Amniotic epithelial cell (primary cell): ENCODE results near the gene GLB1L3.
A peak's percentile ranks its signal among the peaks of the same experiment; 100 is the strongest.

ENCODE experiments used
- DNase-seq: peaks from one replicate; pipeline ENCODE4 v3.0.0-alpha.2; 2010; ENCODE audit warnings: low read depth

Gene GLB1L3, protein sequence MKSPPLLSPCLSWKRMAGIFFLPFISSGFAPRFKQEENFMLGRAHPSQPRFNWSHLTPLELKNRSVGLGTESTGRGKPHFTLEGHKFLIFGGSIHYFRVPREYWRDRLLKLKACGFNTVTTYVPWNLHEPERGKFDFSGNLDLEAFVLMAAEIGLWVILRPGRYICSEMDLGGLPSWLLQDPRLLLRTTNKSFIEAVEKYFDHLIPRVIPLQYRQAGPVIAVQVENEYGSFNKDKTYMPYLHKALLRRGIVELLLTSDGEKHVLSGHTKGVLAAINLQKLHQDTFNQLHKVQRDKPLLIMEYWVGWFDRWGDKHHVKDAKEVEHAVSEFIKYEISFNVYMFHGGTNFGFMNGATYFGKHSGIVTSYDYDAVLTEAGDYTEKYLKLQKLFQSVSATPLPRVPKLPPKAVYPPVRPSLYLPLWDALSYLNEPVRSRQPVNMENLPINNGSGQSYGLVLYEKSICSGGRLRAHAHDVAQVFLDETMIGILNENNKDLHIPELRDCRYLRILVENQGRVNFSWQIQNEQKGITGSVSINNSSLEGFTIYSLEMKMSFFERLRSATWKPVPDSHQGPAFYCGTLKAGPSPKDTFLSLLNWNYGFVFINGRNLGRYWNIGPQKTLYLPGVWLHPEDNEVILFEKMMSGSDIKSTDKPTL

DNA sequence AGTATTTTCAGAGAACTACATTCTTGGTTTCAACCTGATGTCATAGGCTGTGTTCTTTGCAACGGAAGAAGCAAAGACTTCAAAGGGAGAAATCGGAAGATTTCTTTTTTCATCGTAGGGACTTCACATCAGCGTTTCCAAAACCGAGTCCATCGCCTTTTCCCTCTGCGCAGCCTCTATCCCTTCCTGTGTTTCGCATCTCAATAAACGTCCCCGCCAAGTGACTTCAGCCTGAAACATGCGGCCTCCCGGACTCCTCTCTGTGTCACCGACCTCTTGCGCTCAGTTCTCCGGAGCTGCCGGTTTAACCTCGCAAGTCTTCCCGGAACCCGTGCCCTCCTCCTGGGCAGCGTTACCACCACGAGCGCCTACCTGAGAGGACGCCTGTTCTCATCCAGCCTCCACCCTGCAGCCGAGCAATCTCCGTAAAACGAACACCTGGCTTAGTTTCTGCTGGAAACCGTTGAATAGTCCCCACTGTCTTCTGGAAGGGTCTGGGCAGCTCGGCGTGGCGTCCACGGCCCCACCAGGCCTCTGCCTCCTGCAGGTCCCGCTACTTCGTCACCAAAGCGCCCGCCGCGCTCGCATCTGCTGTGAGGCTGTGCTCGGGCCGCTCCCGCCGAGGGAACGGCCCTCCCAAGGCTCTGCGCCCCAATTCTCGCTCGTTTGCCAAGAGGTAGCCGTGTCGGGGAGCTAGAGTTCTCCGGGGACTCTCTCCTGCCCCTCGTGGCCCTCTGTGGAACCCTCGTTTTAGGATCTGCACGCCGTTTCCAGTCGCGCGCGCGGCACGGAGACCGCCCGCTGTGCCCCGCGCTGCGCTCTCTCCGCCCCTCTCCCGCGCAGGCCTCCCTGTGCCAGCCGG, at the start of gene GLB1L3:
TSS of gene GLB1L3 (plus strand) at position 846 of the 862 bp plus-strand sequence. CDS start 362 bp downstream, outside the sequence.
- no peak for DNase-seq

DNA sequence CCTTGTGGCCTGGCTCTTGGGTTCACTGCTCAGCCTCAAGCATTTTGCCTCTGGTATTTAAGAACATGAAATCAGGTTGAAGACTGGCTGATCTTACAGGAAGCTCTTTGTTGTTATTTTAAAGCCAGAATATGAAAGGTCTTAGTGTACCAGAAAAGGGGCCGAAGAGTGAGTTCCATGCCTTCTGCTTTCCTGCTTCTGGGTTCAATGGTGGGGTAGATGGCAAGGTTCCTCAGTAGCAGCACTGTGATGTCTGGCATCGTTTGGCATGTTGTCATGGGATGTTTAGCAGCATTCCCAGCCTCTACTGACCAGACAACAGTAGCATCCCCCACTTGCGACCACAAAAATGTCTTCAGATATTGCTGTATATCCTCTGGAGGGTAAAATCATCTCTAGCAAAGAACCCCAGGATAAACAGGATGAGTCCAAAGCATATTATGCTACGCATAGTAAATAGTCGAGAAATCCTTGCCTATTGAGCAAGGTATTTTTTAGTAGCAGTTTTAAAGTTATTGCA, 49.3 kb upstream of the GLB1L3 start:
- DNase-seq = peak; percentile 80

GRCh38 chr11:134228625-134229024, 47.6 kb upstream of the GLB1L3 start:
- DNase-seq = no peak

- peak; percentile 29 for DNase-seq
Measured at GRCh38 chr11:134229126-134229790, 46.9 kb upstream of the GLB1L3 start.

DNA sequence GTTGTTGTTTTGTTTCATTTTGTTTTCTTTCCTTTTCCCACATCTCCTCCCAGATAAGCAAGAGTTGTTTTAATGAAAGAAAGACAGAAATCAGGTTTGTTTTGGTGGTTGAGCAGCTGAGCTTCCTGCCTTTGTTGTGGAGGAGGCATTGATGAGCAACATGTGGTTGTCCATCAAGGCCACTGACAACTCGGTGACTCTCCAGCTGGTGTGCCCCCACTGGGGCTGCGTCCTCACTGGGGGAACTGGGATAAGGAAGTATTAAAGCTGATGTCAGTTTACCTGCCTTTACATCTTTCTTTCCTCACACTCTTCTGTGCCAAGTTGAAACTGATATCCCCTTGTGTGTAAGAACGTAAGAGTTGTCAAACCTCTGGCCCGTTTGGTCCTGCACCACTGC, 45.8 kb upstream of the GLB1L3 start:
- no peak for DNase-seq

- DNase-seq = no peak
Measured at GRCh38 chr11:134231958-134232659, 44.1 kb upstream of the GLB1L3 start.

DNA sequence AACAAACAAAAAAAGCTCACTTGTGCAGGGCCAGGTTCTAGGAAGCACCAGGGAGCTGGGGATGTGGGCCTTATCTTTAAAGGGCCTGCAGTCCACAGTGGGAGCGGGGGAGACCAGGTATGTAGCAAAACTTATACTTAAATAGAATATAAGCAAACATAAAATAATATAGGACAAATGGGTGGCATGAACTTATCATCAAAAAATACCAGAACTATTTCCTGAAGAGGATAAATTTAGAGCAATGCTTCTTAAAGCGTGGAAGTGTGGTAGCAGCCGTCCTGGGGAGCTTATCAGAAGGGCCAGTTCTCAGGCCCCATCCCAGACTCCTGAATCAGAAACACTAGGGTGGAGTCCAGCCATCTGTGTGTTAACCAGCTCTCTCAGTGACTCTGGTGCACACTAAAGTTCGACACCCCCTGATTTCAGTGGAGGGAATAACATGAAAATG, 42.4 kb upstream of the GLB1L3 start:
- no peak for DNase-seq

- no peak for DNase-seq
Measured at GRCh38 chr11:134235399-134235798, 40.8 kb upstream of the GLB1L3 start.

DNA sequence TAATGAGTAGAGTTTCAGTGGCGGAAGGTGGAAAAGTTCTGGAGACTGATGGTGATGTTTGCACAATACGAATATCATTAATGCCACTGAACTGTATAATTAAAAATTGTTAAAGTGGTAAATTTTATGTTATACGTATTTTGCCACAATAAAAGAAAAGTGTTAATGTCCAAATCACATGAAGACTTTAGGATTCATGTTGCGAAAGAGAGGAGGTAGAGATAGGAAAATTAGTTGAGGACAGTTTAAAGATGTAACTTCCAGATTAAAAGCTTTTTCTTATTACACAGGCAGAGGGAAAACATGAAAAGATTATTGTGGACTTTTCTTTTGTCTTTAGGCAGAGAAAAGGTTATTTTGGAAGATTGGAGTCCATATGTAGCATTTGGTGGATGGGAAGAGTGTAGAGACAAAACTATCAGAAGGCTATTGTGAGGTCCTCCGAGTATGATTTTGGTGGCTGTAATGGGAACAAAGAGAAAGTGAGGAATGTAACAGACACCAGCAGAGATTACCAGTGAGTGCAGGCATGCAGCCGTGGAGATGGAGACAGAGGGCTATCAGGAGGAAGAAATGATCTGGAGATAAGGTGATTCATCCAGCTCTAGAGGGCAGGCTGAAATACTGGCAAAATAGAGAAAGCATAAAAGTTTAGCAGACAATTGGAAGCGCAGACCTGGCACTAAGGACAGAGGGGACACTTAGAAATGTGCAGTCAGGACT, 39.2 kb upstream of the GLB1L3 start:
- DNase-seq = peak; percentile 63

DNA sequence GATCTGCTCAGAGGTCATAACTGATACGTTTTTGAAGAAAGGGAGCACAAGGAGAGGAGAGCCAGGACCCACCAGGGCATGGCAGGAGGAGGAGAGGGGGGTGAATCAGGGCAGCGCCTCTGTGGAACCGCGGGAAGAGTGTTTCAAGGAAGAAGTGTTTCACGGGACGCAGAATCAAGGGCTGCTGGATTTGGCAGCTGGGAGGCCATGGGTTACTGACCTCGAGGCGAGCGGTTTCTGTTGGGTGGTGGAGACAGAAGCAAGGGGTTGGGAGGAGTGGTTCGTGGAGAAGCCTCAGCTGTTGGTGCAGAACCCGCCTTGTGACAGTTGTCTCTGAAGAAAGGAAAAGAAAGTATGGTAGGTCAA, 38.6 kb upstream of the GLB1L3 start:
- DNase-seq = no peak

DNA sequence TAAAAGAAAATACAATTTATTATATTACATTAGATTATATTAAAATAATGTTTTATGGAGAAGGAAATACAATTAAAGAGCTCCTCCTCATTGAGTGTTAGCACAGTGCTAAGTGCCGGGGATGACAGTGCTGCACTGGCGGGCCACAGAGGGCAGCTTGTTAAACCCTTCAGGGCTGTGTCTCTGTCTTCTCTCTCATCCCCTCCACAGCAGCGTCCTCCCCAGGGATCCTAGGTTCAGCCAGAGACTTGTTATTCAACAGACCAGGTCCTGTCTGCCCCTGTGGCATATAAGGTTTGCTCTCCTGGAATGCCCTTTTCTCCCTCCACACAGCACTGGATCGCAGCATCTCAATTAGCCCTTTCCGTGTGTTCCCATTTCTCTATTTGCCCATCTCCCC, 37.2 kb upstream of the GLB1L3 start:
- DNase-seq = no peak

- DNase-seq = no peak
Measured at GRCh38 chr11:134240592-134240991, 35.6 kb upstream of the GLB1L3 start.

DNA sequence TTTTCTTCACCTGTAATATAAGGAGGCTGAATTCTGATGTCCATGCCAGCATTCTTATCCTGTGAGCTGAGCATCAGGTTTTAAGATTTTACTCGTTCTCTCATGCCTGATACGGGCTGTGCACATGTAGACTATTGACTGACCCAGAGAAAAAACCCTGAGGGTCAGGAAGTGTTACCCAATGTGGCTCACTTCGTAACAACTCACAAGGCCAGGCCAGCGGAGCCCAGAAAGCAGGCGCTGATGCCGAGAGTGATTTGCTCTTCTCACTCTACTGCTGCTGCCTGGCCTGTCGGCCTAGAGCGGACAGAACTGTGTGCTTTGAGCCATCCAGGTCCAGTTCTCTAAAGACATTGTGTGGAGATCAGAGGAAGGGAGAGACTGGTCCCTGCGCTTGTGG, 33.8 kb upstream of the GLB1L3 start:
- DNase-seq = no peak

DNA sequence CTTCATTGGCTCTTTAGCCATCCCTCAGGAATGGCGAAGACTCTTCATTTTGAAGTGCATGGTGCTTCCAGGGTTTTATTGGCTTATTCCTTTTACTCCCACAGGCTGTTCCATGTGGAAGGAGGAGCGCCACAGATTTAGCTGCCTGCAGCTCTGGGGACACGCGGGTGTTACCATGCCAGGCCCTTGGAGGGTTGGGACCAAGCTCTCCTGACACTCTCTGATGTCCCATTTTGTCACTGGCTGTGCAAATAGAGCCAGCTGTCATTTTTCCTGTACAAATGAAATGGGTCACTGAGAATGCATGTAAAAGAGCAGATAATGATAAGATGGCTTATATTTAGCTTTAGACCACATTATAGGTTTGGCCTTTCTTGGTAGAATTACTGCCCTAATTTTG, 32.3 kb upstream of the GLB1L3 start:
- DNase-seq = no peak

DNA sequence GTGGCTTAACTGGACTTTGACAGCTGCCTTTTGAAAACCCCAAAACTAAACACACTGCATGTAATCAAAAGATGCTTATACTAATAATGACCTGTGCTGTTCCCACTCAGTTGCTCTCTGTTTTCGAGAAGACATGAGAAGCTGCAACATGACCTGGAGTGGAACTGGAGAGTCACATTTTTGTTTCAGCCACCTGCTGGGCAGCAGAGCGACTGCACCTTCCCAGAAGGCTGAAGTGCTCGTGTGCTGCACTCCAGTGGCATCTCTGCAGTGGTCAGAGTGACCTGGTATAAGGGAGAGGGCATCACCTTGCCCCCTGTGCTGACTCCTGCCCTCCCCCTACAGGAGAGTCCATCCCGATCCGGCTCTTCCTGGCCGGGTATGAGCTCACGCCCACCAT, 31.6 kb upstream of the GLB1L3 start:
- DNase-seq = peak; percentile 32

DNA sequence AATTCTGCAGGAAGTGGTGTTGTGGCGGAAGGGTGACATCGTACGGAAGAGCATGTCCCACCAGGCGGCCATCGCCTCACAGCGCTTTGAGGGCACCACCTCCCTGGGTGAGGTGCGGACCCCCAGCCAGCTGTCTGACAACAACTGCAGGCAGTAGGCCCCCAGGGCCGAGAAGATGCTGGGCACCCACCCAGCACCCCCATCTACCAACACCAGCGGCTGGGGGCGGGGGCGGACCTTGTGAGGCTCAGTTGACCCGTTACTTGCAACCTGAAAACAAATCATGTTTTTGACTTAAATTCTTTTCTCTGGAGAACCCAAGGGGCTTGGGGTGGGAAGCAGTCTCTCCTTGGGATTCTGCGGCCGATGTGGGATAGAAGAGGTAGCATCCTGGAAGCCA, 30.7 kb upstream of the GLB1L3 start:
- DNase-seq = no peak

DNA sequence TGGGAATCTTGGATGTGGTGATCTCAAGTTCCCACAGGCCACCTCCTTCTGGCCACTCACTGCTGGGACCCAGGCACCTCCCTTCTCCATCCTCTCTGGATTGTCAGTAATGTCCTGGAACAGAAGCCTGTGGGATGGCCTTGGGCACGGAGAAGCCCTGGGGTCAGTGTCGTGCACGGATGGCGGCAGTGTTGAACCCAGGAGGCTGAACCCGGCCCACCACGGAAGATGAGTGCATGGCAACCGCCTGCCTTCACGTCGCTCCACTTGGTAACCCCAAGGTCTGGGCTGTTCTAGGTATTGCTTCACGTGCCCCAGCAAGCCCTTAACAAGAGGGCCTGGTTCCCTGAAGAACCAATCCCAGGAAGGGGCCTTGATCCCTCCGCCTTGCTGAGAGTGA, 30.1 kb upstream of the GLB1L3 start:
- no peak for DNase-seq

DNA sequence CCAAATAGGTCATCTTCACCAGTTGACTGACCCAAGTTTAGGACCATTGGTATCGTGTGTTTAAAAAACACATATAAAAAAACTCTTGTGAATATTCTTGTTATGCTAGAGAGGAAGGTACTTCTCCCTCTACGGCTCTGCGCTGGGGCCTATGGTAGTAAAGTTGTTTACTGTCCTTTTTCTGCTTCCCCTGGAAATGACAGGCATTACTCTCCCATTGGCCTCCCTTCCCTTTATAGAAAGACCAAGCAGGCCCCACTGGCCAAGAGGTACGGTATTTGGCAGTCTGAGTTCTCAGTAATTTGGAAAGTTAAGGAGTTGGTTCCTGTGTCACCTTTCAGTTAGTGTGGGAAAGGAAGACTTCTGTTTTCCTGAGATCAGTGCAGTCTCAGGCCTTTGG, 29.5 kb upstream of the GLB1L3 start:
- no peak for DNase-seq

DNA sequence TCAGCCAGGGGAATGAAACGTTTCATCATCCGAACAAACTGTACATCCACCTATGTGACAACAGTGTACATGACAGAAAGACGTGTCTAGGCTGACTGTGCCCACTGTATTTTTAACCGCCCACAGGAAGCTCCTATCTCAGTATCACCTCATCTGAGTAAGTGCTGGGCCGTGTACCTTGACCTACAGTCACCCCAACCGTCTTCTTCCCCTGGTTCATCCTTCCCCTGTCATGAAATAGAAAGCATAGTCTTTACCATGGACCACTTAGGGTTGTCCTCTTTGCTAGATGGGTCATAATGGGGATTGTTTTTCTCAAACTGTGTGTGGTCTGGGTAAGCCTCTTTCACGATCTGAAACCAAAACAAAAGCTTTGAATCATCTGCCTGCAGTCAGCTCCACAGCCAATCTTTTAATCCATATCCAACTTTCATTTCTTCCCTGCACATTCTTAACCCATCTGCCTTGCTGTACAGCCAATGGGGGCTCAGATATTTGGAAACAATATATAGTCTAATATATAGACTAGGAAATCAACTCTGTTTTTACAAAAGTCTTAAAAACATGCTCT, 27.2 kb upstream of the GLB1L3 start:
- no peak for DNase-seq

GRCh38 chr11:134250246-134250645, 25.9 kb upstream of the GLB1L3 start:
- no peak for DNase-seq
